ENCODE data around the gene POLR1F.

- TF ChIP-seq CTCF (conservative IDR thresholded peaks at IDR 0.05; ENCODE audit: low read depth, low read length) (no peak), EZH2 (IDR thresholded peaks at IDR 0.05; ENCODE audit: low read length, unreplicated experiment) (no peak), EZH2phosphoT487 (IDR thresholded peaks at IDR 0.05; ENCODE audit: borderline replicate concordance, low read length) (no peak)
Measured at GRCh38 chr7:19715499-19715898, 6.7 kb upstream of the POLR1F start.
